GM19193 (cell line): ENCODE measurements around the gene ISG20L2.
A peak's percentile ranks its signal among the peaks of the same experiment; 100 is the strongest.

Source experiments
- POLR2A ChIP-seq: IDR thresholded peaks from 4 replicates; pipeline ENCODE4 v1.6.1; 2011; ENCODE audit not compliant: insufficient read depth, insufficient read length; ENCODE audit errors: extremely low read depth

ISG20L2 gene

GRCh38 chr1:156726549-156727226, 1.9 kb downstream of the ISG20L2 start:
- TF ChIP-seq POLR2A = no peak

DNA sequence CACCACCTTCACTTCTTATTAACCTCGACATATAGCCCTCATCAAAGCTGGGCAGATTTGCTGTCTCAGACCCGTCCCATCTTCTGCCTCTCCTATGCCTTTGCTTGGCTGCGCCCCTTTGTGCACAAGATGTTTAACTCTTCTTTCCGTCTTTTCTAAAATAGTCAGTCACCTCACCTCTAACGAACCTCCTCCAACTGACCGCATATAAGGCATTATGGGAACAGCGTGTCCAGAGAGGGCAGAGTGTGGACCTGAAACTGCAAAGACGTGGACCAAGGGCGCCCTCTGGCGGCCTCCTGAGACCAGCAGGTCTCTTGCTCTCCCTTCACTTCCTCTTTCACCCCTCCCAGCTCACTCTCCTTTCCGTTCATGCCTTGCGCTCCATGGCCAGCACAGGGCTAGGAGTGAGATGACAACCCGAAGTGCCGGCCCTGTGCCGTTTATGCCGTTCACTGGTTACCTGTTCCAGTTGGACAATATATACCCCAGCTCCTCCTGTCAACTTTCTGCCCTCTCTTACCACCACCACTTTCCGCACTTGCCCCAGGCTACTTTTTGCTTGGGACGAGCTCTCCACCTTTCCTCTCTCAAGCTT, 2.8 kb downstream of the ISG20L2 start:
- peak; percentile 33 for TF ChIP-seq POLR2A

DNA sequence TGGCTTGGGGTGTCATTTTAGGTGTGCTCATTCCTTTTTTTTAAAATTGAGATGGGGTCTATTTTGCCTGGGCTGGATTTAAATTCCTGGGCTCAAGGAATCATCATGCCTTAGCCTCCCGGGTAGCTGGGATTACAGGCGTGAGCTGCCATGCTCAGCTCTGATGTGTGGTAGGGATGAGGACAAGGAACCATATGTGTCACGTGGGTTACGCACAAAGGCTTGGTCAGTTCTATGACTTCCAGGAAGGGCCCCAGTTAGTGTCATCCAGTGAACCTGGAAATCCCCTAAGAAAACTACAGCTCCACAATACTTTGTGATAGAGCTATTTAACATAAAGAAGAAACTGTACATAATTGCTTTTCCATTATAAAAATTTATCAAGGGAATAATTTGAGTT, 7.0 kb downstream of the ISG20L2 start:
- TF ChIP-seq POLR2A = no peak

- no peak for TF ChIP-seq POLR2A
These were observed 7.4 kb downstream of the ISG20L2 start for GRCh38 chr1:156721131-156721530.

DNA sequence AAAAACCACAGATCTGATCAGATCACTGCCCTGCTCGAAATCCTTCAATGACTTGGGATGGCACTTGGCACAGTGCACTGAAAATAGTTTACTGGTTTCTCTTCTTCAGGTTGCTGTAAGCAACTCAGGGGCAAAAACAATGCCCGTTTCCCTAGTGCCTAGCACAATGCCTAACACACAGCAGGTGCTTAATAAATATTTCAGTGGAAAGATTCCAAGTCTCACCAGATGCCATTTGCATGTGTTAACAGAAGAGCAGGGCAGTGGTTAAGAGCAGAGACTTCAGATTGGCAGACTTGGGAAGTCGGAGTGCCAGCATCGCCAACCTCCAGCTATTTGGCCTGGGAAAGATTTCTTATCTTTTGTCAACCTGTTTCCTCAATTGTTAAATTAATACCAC, 11.2 kb downstream of the ISG20L2 start:
- TF ChIP-seq POLR2A = no peak

DNA sequence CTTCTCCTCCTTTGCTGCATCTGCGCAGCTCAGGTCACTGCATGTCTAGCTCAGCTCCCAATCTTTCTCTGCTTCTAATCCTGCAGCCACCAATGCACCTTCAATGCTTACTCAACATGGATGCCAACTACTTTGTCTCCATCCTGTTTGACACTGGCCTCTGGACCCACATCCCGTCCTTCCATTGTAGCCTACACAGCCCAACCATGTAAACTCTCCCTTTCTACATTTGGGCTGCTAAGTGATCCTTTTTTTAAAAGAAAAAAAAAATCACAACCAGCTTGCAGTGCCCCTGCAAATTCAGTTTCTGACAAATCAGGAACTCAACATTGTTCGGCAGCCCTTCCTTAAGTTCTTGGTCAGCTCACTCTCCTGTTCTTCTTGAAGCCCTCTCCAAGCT, 13.7 kb downstream of the ISG20L2 start:
- no peak for TF ChIP-seq POLR2A

GRCh38 chr1:156712626-156713025, 15.9 kb downstream of the ISG20L2 start:
- TF ChIP-seq POLR2A = no peak

- TF ChIP-seq POLR2A = no peak
These were observed 17.4 kb downstream of the ISG20L2 start for GRCh38 chr1:156711011-156711817.

- TF ChIP-seq POLR2A = no peak
These were observed 18.6 kb downstream of the ISG20L2 start for GRCh38 chr1:156709757-156710489.

GRCh38 chr1:156709031-156709430, 19.5 kb downstream of the ISG20L2 start:
- no peak for TF ChIP-seq POLR2A

GRCh38 chr1:156708218-156708661, 20.3 kb downstream of the ISG20L2 start:
- no peak for TF ChIP-seq POLR2A

GRCh38 chr1:156707417-156708217, 20.9 kb downstream of the ISG20L2 start:
- TF ChIP-seq POLR2A = no peak

DNA sequence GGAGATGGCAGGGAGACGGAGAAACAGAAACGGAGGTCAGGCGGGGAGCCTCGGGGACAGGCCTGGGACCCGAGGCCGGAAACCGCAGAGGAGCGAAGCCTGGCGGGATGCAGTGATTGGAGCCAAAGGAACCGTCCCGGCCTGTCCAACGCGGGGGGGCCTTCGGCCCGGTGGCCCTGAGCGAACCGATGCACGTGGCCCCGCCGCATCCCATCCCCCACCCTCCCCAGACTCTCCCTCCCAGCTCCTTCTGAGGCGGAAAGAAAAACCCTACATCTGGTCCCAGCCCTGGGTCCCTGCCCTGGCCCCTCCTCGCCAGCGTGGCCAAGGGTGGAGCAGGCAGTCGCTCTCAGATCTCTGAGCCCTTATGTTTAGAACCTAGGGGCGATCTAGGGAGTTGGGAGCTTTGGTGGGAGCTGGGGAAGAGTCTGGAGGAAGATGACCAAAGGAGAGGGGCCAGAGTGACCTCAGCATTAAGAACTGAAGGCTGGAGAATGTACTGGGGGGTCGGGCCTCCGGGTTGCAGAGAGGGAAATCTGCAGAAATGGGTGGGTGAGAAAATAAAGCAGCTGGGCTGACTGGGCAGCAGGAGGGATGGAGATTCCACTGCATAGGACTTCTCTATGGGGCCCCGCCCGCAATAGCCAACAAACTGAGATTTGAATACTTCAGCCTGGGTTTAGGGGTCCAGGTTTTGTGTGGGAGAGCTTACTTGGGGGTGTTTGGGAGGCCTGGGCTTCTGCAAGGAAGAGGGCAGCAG, 21.7 kb downstream of the ISG20L2 start:
- no peak for TF ChIP-seq POLR2A
